OCI-LY1 (cell line): ENCODE data around the gene NBEAL1.

ENCODE experiments used
- H2AFZ ChIP-seq: fragments of 200-600 bp; sonication (generic), shearing (Covaris generic); 2 replicates; pipeline ENCODE4 v1.6.0; 2014; ENCODE audit warnings: antibody characterized with exemption, mild to moderate bottlenecking, low read length
- H3F3A ChIP-seq: fragments of 200-600 bp; sonication (generic), shearing (Covaris generic); 2 replicates; pipeline ENCODE4 v1.6.0; 2014; ENCODE audit warnings: mild to moderate bottlenecking, antibody characterized with exemption, low read length, moderate library complexity; ENCODE audit not compliant: insufficient read depth
- H3K27ac ChIP-seq: fragments of 200-600 bp; sonication (generic); 2 replicates; pipeline ENCODE4 v1.5.1; 2014; ENCODE audit warnings: low read length, mixed run types, mild to moderate bottlenecking, low read depth; ENCODE audit not compliant: poor library complexity, severe bottlenecking
- H3K27me3 ChIP-seq: fragments of 200-600 bp; sonication (generic); 2 replicates; pipeline ENCODE4 v1.6.0; 2014; ENCODE audit warnings: antibody characterized with exemption, mild to moderate bottlenecking, low read length, moderate library complexity; ENCODE audit not compliant: insufficient read depth
- H3K36me3 ChIP-seq: fragments of 200-600 bp; sonication (generic); 2 replicates; pipeline ENCODE4 v1.6.1; 2014; ENCODE audit warnings: mild to moderate bottlenecking, antibody characterized with exemption, low read length, moderate library complexity, mixed read lengths; ENCODE audit not compliant: insufficient read depth
- H3K4me1 ChIP-seq: fragments of 200-600 bp; sonication (generic); 2 replicates; pipeline ENCODE4 v1.5.1; 2014; ENCODE audit warnings: mild to moderate bottlenecking, low read length, moderate library complexity; ENCODE audit not compliant: insufficient read depth, severe bottlenecking
- H3K4me2 ChIP-seq: fragments of 200-600 bp; sonication (generic), shearing (Covaris generic); 2 replicates; pipeline ENCODE4 v1.6.1; 2014; ENCODE audit warnings: low read length
- H3K4me3 ChIP-seq: fragments of 200-600 bp; sonication (generic); 2 replicates; pipeline ENCODE4 v1.5.1; 2014; ENCODE audit warnings: low read length, low read depth, mild to moderate bottlenecking, mixed read lengths; ENCODE audit not compliant: poor library complexity, severe bottlenecking
- H3K79me2 ChIP-seq: fragments of 200-600 bp; shearing (Covaris generic); 2 replicates; pipeline ENCODE4 v1.6.1; 2016; ENCODE audit warnings: mixed run types, low read length, mixed read lengths; ENCODE audit not compliant: insufficient read depth
- H3K9ac ChIP-seq: fragments of 200-600 bp; sonication (generic), shearing (Covaris generic); 2 replicates; pipeline ENCODE4 v1.6.1; 2014; ENCODE audit warnings: mild to moderate bottlenecking, low read length, mixed read lengths
- H3K9me2 ChIP-seq: fragments of 200-600 bp; sonication (generic), shearing (Covaris generic); 2 replicates; pipeline ENCODE4 v1.6.1; 2014; ENCODE audit warnings: low read depth, mild to moderate bottlenecking, low read length, mixed read lengths
- H3K9me3 ChIP-seq: fragments of 200-600 bp; shearing (Covaris generic); 2 replicates; pipeline ENCODE4 v1.6.1; 2014; ENCODE audit warnings: low read length, mixed read lengths
- H4K20me1 ChIP-seq: fragments of 200-600 bp; sonication (generic), shearing (Covaris generic); 2 replicates; pipeline ENCODE4 v1.6.0; 2016; ENCODE audit warnings: mild to moderate bottlenecking, low read length; ENCODE audit not compliant: insufficient read depth
- CTCF ChIP-seq: fragments of 200-600 bp; sonication (generic), shearing (Covaris generic); IDR thresholded peaks from 2 replicates; pipeline ENCODE4 v1.5.1; 2017; ENCODE audit warnings: mild to moderate bottlenecking, antibody characterized with exemption, low read length, moderate library complexity, mixed read lengths
- EZH2 ChIP-seq: fragments of 200-600 bp; sonication (generic), shearing (Covaris generic); IDR thresholded peaks from 2 replicates; pipeline ENCODE4 v1.8.0; 2017; ENCODE audit warnings: borderline replicate concordance, mixed run types, mild to moderate bottlenecking, antibody characterized with exemption, low read length, moderate library complexity, mixed read lengths

NBEAL1 gene

GRCh38 chr2:203240491-203240890, 225.8 kb downstream of the NBEAL1 start:
- no peaks in the 10 kb centered on the region for H3K79me2 ChIP-seq
- H3K9ac ChIP-seq: no peak overlapping the region
- peak overlapping the region; percentile 86 for H3K4me3 ChIP-seq
- H2AFZ ChIP-seq: no peak overlapping the region
- peaks cover 24% of the 10 kb centered on the region for H3K4me1 ChIP-seq
- no peak overlapping the region for H3K27ac ChIP-seq
- no peak for TF ChIP-seq EZH2
- no peak for TF ChIP-seq CTCF
- no peaks in the 10 kb centered on the region for H3K27me3 ChIP-seq
- no peaks in the 10 kb centered on the region for H3K36me3 ChIP-seq
- H4K20me1 ChIP-seq: no peaks in the 10 kb centered on the region
- H3F3A ChIP-seq: no peaks in the 10 kb centered on the region
- peak overlapping the region; percentile 84 for H3K4me2 ChIP-seq
- no peaks in the 10 kb centered on the region for H3K9me3 ChIP-seq
- no peaks in the 10 kb centered on the region for H3K9me2 ChIP-seq

- Histone ChIP-seq H3K27me3 (no peaks in the 10 kb centered on the region), H3K9me2 (no peaks in the 10 kb centered on the region), H3K36me3 (peaks cover 8% of the 10 kb centered on the region; the same call in 1 of the 2 replicates), H3K27ac (no peak overlapping the region), H2AFZ (no peak overlapping the region), H3K4me2 (no peak overlapping the region), H3K4me1 (peaks cover 23% of the 10 kb centered on the region), H3K79me2 (no peaks in the 10 kb centered on the region), H4K20me1 (no peaks in the 10 kb centered on the region), H3K9ac (no peak overlapping the region), H3K9me3 (no peaks in the 10 kb centered on the region), H3F3A (no peaks in the 10 kb centered on the region), H3K4me3 (no peak overlapping the region)
- TF ChIP-seq EZH2 (no peak), CTCF (no peak)
Measured at GRCh38 chr2:203242518-203242917, 227.8 kb downstream of the NBEAL1 start.

- H3K36me3 ChIP-seq: peaks cover 8% of the 10 kb centered on the region; the same call in 1 of the 2 replicates
- H3K4me1 ChIP-seq: no peaks in the 10 kb centered on the region
- no peaks in the 10 kb centered on the region for H3F3A ChIP-seq
- no peak overlapping the region for H3K4me3 ChIP-seq
- no peak overlapping the region for H3K9ac ChIP-seq
- no peak overlapping the region for H3K4me2 ChIP-seq
- no peaks in the 10 kb centered on the region for H3K27me3 ChIP-seq
- no peaks in the 10 kb centered on the region for H3K79me2 ChIP-seq
- no peak overlapping the region for H2AFZ ChIP-seq
- H4K20me1 ChIP-seq: no peaks in the 10 kb centered on the region
- no peaks in the 10 kb centered on the region for H3K9me3 ChIP-seq
- TF ChIP-seq EZH2 (no peak), CTCF (no peak)
- no peaks in the 10 kb centered on the region for H3K9me2 ChIP-seq
- H3K27ac ChIP-seq: no peak overlapping the region
Measured at GRCh38 chr2:203246646-203247045, 232.0 kb downstream of the NBEAL1 start.
